Psoas muscle (tissue), 8 donors: Measurements from ENCODE around the gene INHA. TPM values are rescaled to one million over a fixed set of nuclear protein-coding genes. Genes with fewer than 3 reads are reported as not detected.

Experiments
- ATAC-seq, 4 donors: fragments of 200-7000 bp; cut with Tn5 transposase; one replicate each; pipeline ENCODE4 v1.9.1; 2020; ENCODE audit warnings: moderate library complexity in 3 of 4, mild to moderate bottlenecking in 2 of 4
- DNase-seq, 2 donors: peaks; one replicate each; pipeline ENCODE4 v3.0.0-alpha.2; 2020
- H3K27ac ChIP-seq: fragments of 200-600 bp; one replicate; pipeline ENCODE4 v1.8.0; 2022
- H3K27me3 ChIP-seq, 3 donors: fragments of 200-600 bp in 1 of 3; one replicate each; pipeline versions ENCODE4 v1.6.1 to v1.8.0; 2013 to 2022; ENCODE audit warnings: low read length in 2 of 3, mild to moderate bottlenecking in 2 of 3, moderate library complexity in 1 of 3; ENCODE audit not compliant: insufficient read depth in 3 of 3
- H3K36me3 ChIP-seq, 2 donors: fragments of 200-600 bp in 1 of 2; one replicate each; pipeline versions ENCODE4 v1.6.1 to v1.8.0; 2013 to 2022; ENCODE audit warnings: low read depth in 1 of 2, mild to moderate bottlenecking in 1 of 2, moderate library complexity in 1 of 2; ENCODE audit not compliant: insufficient read depth in 1 of 2
- H3K4me1 ChIP-seq: fragments of 200-600 bp; one replicate; pipeline ENCODE4 v1.8.0; 2022
- H3K4me3 ChIP-seq: fragments of 200-600 bp; one replicate; pipeline ENCODE4 v1.8.0; 2022; ENCODE audit warnings: mild to moderate bottlenecking
- H3K9me3 ChIP-seq: fragments of 200-600 bp; one replicate; pipeline ENCODE4 v1.8.0; 2022
- WGBS, 3 donors: extraction: QIAGEN DNeasy Blood & Tissue Kit; methylation state at CpG; one replicate each; pipeline versions ENCODE4 v1.1.6 to v1.1.7; 2013; 5-methylcytosine and 5-hydroxymethylcytosine counted together
- intact Hi-C, 2 donors: fragments of 100-400 bp; cut with DNase I; formaldehyde crosslinking; loops; one replicate each; pipeline versions ENCODE4 v1.11.0 to v1.14.2; 2022
- polyA plus RNA-seq, 3 donors: library from polyadenylated mRNA; stranded (reverse); fragments of 200-250 nt; gene quantifications; one replicate each; pipeline ENCODE4 v1.2.3, GENCODE V29; 2013
- total RNA-seq, 4 donors: library from RNA; stranded (reverse); fragmentation: NEBNext Ultra II Directional in 2 of 4; extraction: Animal tissue kit (Norgen Biotek cat#: 25700) in 2 of 4; gene quantifications; one replicate each; pipeline versions ENCODE4 v1.2.1 to v1.2.4, GENCODE V29; 2021 to 2023
- TF ChIP-seq, protein P1 (sequence below): fragments of 200-600 bp; IDR thresholded peaks from one replicate; pipeline ENCODE4 v1.8.0; 2022; ENCODE audit warnings: antibody characterized with exemption
- donor health status: healthy with polysubstance abuse.
- donor health status: DM: no; HTN: no; CAD: no; lungs with moderate emphysema.
- donor health status: Bipolar disorder and iron deficiency.
- donor health status: healthy.
- donor health status: DM: yes; HTN: yes; CAD: no.
- donor health status: DM: no; HTN: no; CAD: no.
- donor health status: DM: no; HTN: no; CAD: no.
- donor health status: DM: yes; HTN: yes; CAD: no.

The INHA gene
- total and polyA plus RNA-seq, 7 donors = 0.10 to 1.2 (median 0.23) TPM; not detected in 2

- H3K27me3 ChIP-seq = no peaks in the 10 kb centered on the region
- intact Hi-C loops = no loop called here
- no peaks in the 10 kb centered on the region for H3K4me1 ChIP-seq
- no peak for DNase-seq
- WGBS, 3 donors = 74 to 78% (median 77%) methylated on average over 34 to 35 of the region's 35 CpGs
- TF ChIP-seq, protein P1, sequence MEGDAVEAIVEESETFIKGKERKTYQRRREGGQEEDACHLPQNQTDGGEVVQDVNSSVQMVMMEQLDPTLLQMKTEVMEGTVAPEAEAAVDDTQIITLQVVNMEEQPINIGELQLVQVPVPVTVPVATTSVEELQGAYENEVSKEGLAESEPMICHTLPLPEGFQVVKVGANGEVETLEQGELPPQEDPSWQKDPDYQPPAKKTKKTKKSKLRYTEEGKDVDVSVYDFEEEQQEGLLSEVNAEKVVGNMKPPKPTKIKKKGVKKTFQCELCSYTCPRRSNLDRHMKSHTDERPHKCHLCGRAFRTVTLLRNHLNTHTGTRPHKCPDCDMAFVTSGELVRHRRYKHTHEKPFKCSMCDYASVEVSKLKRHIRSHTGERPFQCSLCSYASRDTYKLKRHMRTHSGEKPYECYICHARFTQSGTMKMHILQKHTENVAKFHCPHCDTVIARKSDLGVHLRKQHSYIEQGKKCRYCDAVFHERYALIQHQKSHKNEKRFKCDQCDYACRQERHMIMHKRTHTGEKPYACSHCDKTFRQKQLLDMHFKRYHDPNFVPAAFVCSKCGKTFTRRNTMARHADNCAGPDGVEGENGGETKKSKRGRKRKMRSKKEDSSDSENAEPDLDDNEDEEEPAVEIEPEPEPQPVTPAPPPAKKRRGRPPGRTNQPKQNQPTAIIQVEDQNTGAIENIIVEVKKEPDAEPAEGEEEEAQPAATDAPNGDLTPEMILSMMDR = no peak
- H3K9me3 ChIP-seq = no peaks in the 10 kb centered on the region
- H3K4me3 ChIP-seq = no peak overlapping the region
- H3K36me3 ChIP-seq = peaks cover 0 to 91% of the 10 kb centered on the region in 2 donors
- no peak for ATAC-seq
- H3K27ac ChIP-seq = no peak overlapping the region
Observed at GRCh38 chr2:219562049-219563020, 9.8 kb upstream of the INHA start.

- Histone ChIP-seq H3K27ac (no peak overlapping the region), H3K27me3 (no peaks in the 10 kb centered on the region), H3K36me3 (peaks cover 0 to 87% of the 10 kb centered on the region in 2 donors), H3K4me1 (no peaks in the 10 kb centered on the region), H3K9me3 (no peaks in the 10 kb centered on the region), H3K4me3 (no peak overlapping the region)
- 88 to 90% (median 88%) methylated on average over 20 of the region's 20 CpGs for WGBS, 3 donors
- ATAC-seq (no peak), DNase-seq (no peak)
- TF ChIP-seq, protein P1 = no peak
- intact Hi-C loops = no loop called here
Observed at GRCh38 chr2:219563271-219563928, 8.7 kb upstream of the INHA start.

DNA sequence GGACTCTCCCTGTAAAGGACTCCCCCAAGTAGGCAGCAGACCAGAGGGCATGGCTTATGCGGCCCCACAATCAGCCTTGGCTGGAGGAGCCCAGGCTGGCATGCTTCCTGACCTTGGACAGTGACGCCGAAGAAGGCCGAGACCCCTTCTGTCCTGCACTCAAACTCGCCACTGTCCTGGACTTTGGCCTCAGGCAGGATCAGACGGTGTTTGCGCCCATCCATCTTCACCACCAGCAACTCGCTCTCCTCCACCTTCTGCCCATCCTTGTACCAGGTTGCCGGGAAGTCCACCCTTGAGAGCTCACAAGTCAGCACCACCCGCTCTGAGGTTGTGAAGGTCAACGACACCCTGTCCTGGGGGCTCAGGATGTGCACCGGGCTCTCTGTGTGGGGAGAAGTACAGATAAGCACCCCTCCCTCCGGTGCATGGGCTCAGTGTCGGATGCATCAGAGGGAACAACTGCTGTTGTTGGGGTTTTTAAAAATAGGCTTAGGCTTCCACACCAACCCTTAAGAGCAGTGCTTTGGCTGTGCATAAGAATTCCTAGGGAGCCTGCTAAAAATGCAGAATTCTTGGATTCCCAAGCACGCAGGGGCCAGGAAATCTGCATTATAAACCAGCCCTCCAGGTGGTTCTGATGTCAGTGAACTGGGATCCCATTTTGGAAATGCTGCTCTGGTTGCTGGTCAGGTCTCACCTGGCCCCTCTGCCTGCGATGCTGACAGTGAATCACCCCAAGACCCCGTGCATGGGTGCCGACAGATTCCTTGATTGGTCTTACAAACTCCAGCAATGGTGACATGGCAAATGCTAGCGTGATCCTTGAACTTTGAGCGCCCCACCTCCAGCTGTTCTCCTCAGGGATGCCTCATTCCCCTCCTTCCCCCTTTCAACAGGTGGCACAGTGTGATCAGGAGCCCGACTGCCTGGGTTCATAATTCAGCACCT, 6.7 kb upstream of the INHA start:
- Histone ChIP-seq H3K27me3 (no peaks in the 10 kb centered on the region), H3K9me3 (no peaks in the 10 kb centered on the region), H3K36me3 (peaks cover 0 to 80% of the 10 kb centered on the region in 2 donors), H3K4me1 (peaks cover 9% of the 10 kb centered on the region), H3K27ac (no peak overlapping the region), H3K4me3 (no peak overlapping the region)
- 80 to 84% (median 83%) methylated on average over 21 of the region's 21 CpGs for WGBS, 3 donors
- ATAC-seq = no peak
- intact Hi-C loops = loop anchor here in 1 of 2 donors (5.0 kb wide), 1 partner anchor 77 kb away; no protein-coding TSS in a partner anchor
- TF ChIP-seq, protein P1 = no peak
- DNase-seq = no peak

DNA sequence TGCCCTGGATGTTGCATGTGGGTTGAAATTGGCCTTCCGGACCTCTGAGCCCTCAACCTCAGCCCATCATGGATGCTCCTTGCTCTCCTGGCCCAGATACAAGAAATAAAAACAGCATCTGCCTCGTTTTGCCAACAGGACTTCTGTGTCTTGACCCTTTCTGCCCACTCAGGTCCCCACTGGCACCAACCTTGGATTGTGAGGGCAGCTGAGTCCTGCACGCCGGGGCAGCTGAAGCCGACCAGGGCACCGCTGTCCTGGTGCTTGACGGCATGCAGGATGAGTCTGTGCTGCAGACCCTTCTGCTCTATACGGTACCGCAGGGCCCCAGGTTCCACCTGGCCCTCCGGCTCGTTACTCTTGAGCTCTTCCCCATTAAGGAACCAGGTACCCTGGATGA, 5.5 kb upstream of the INHA start:
- Histone ChIP-seq H3K36me3 (peaks cover 0 to 69% of the 10 kb centered on the region in 2 donors), H3K27me3 (no peaks in the 10 kb centered on the region)

More for the DNA sequence above, 5.5 kb upstream of the INHA start:
- WGBS, 3 donors = 84 to 88% (median 85%) methylated on average over 11 of the region's 11 CpGs
- Histone ChIP-seq H3K9me3 (no peaks in the 10 kb centered on the region), H3K4me1 (peaks cover 9% of the 10 kb centered on the region), H3K4me3 (no peak overlapping the region), H3K27ac (no peak overlapping the region)
- intact Hi-C loops = loop anchor here in 1 of 2 donors (5.0 kb wide), 1 partner anchor 76 kb away; no protein-coding TSS in a partner anchor
- TF ChIP-seq, protein P1 = no peak
- ATAC-seq (no peak), DNase-seq (no peak)
